GM12865 (cell line): Measurements from ENCODE around the gene ATOSB.

ENCODE experiments used
- DNase-seq: peaks from one replicate; pipeline ENCODE4 v3.0.0; 2010; ENCODE audit warnings: low read depth
- H3K4me3 ChIP-seq: 2 replicates; pipeline ENCODE4 v1.5.1; 2011; ENCODE audit warnings: mild to moderate bottlenecking, low read depth, low read length, control low read depth
- TF ChIP-seq, protein P1 (sequence below): IDR thresholded peaks from 2 replicates; pipeline ENCODE4 v1.5.1; 2011; ENCODE audit warnings: low read length, control low read depth, low read depth, inconsistent platforms; ENCODE audit not compliant: insufficient read depth; ENCODE audit errors: missing control alignments

ATOSB gene

DNA sequence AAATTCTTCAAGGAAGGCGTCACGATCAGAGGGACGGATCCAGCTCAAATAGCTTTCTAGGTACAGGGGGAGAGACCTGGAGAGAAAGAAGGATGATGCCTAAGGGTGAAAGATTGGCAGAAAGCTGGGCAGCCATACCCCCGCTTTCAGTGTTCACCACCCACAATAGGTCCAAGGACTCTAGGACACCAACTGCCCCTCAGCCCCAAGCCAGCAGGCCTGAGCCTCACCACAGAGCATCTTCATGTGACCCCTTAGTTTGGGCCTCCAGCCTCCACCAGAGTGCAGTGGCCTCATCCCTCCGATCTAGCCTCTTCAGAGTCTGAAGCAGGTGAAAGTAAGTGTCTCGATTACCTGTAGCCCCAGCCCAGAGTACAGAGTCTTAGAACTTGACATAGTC is 41.5 kb downstream of the ATOSB start:
- TF ChIP-seq, protein P1, sequence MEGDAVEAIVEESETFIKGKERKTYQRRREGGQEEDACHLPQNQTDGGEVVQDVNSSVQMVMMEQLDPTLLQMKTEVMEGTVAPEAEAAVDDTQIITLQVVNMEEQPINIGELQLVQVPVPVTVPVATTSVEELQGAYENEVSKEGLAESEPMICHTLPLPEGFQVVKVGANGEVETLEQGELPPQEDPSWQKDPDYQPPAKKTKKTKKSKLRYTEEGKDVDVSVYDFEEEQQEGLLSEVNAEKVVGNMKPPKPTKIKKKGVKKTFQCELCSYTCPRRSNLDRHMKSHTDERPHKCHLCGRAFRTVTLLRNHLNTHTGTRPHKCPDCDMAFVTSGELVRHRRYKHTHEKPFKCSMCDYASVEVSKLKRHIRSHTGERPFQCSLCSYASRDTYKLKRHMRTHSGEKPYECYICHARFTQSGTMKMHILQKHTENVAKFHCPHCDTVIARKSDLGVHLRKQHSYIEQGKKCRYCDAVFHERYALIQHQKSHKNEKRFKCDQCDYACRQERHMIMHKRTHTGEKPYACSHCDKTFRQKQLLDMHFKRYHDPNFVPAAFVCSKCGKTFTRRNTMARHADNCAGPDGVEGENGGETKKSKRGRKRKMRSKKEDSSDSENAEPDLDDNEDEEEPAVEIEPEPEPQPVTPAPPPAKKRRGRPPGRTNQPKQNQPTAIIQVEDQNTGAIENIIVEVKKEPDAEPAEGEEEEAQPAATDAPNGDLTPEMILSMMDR, result no peak
- no peak overlapping the region for H3K4me3 ChIP-seq
- no peak for DNase-seq

DNA sequence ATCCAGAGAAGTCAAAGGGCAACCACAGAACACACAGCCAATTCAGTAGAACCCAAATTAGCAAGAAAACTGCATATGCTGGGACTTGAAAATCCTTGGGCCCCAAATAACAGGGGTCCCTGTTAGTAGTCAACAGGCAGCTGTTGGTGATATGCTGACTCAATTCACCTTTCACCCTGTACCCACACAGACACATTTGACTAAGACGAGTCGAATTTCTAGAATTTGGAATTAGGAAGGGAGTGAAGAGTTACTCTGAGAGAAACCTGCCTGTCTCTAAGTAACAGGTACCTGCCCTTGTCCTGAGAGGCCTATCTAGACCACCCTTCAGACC is 42.4 kb downstream of the ATOSB start:
- TF ChIP-seq, protein P1, result no peak
- peak; percentile 21 for DNase-seq
- H3K4me3 ChIP-seq, result no peak overlapping the region

DNA sequence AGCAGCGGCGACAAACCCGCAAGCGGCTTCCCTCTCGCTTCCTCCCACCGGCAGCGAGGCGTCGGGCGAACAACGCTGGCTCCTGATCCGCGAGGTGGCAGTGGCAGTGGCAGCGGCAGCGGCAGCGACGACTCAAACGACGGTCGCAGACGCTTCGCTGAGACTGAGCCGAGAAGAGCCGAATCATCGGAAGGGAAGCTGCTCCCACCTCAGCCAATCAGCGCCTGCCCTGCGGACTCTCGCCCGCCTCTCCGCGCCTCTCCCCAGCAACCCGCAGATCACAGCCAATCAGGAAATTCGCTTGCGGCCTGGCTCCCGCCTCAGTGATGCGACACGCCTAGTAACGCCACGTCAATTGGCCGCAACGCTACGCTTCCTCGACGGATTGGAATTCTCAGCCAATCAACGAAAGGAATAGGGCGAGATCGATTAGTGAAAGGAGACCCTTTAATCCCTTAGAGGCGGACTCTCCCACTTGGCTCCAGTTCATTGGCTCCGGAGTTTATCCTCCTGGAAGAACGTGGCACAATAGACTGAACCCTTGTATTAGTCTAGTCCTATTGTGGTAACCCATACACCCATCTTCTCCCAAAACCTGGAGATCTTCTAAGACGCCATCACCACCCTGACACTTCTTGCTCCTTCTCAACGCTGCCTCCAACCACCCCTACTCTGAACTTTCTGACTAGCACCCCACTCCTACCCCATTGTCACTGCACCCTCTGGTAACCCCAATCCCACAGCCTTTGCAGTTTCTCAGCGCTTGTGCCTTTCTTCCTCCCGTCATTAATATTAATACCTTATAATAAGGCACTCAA is 43.0 kb downstream of the ATOSB start, which contains the start of gene VCP:
Gene VCP (minus strand): TSS at position 165 of the 818 bp plus-strand sequence. CDS start 272 bp downstream, outside the sequence.
- TF ChIP-seq, protein P1, result no peak
- DNase-seq, result peak; percentile 99
- peak within 1 kb of the TSS; percentile 90 for H3K4me3 ChIP-seq

DNA sequence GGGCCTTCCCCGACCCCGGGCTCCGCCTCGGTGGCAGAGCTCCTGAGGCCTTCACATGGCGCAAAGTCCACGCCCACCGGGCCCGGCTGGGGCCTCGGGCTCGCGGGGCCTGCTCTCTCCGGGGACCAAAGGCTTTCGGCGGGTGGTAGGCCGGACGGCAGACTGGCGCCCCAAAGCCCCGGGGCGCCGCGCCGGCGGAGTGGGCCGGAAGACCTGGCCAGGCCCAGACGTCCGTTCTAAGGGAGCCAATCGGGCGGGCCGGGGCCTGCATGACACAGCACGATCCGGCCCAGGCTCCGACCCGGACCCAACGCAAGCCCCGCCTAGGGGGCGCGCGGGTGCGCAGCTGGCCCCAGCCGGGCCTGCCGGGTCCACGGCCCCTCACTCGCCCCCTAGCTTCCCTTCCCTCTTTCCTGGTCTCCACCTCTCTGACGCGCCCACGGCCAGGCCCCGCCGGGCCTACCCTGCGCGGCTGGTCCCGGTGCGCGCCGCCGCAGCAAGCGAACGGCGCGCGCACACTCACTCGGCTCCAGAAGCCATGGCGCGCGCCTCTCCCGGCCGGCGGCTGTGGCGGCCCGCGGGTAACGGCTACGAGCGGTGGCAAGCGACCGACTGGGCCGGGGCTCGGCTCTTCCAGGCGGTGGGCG is 43.7 kb downstream of the ATOSB start:
- peak overlapping the region; percentile 90 for H3K4me3 ChIP-seq
- peak; percentile 94 for DNase-seq
- TF ChIP-seq, protein P1, result peak; percentile 29

DNA sequence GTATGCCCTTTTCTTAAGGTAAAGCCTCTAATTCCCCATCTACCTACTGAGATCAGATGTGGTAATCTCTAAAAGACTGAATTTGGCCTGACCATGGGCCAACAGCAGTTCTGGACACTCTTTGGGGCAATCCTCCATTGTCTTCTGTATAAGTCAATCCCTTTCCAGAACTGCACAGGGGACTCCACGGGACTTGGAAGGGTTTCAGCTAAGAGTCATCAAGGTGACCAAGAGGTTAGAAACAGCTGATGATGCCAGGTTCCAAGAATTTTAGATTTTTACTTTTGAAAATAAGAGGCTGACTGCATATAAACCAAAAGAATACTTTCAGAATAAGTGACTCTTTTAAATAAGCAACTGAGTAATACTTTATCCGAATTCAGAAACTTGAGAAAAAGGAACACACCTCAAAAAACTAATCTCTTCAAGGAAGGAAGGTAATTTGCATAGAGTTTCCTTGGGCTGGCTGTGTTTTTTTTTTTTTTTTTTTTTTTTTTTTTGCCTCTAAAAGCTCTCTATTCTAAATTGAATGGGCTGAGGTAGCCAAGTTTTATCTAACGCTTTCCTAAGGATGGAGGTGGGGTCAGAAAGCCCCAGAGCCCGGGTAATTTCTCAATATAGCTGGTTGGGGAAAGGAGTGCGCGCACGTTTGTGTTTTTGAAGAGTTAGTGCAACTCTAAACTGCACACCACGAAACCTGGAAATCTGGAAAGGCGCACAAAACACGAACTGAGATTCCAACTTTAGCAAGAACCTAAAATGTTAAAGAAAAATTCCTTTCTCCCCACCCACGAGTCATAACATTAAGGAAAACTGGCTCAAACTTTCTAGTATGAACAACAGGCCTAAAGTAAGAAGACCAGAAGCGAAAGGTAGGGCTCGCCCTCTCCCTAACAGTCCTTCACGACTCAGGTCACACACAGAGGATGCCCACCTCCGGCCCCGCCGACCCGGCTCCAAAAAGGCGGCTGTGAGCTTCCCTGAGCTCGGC is 44.5 kb downstream of the ATOSB start:
- TF ChIP-seq, protein P1, result no peak
- no peak for DNase-seq
- H3K4me3 ChIP-seq, result peak overlapping the region; percentile 90

DNA sequence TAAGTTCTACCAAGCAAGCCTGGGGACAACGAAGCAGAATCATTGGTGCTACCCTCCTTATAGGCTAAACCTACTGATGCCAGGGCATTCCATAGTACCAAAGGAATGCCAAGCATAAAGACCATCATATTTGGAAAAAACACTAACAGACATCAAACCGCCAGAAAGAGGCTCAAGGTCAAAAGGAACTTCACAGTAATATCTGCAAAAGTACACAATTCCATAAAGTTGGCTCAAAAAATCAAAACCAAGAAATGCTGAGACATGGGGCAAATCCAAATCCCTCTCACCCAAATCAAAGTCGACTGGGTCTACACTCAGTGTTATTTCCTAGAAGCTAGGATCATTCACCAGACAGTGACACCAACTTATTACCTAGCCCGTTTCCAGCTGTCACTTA is 46.6 kb downstream of the ATOSB start:
- no peak overlapping the region for H3K4me3 ChIP-seq
- TF ChIP-seq, protein P1, result no peak
- no peak for DNase-seq
